ENCODE results near the gene FAM161B.
A peak's percentile ranks its signal among the peaks of the same experiment; 100 is the strongest.
"Not testable (repeated sequence)": the region's sequence is repeated elsewhere in the genome, so short reads cannot be mapped to it uniquely, and the experiment has no call there.

Gene FAM161B, protein sequence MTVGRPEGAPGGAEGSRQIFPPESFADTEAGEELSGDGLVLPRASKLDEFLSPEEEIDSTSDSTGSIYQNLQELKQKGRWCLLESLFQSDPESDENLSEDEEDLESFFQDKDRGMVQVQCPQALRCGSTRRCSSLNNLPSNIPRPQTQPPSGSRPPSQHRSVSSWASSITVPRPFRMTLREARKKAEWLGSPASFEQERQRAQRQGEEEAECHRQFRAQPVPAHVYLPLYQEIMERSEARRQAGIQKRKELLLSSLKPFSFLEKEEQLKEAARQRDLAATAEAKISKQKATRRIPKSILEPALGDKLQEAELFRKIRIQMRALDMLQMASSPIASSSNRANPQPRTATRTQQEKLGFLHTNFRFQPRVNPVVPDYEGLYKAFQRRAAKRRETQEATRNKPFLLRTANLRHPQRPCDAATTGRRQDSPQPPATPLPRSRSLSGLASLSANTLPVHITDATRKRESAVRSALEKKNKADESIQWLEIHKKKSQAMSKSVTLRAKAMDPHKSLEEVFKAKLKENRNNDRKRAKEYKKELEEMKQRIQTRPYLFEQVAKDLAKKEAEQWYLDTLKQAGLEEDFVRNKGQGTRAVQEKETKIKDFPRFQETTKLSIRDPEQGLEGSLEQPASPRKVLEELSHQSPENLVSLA

DNA sequence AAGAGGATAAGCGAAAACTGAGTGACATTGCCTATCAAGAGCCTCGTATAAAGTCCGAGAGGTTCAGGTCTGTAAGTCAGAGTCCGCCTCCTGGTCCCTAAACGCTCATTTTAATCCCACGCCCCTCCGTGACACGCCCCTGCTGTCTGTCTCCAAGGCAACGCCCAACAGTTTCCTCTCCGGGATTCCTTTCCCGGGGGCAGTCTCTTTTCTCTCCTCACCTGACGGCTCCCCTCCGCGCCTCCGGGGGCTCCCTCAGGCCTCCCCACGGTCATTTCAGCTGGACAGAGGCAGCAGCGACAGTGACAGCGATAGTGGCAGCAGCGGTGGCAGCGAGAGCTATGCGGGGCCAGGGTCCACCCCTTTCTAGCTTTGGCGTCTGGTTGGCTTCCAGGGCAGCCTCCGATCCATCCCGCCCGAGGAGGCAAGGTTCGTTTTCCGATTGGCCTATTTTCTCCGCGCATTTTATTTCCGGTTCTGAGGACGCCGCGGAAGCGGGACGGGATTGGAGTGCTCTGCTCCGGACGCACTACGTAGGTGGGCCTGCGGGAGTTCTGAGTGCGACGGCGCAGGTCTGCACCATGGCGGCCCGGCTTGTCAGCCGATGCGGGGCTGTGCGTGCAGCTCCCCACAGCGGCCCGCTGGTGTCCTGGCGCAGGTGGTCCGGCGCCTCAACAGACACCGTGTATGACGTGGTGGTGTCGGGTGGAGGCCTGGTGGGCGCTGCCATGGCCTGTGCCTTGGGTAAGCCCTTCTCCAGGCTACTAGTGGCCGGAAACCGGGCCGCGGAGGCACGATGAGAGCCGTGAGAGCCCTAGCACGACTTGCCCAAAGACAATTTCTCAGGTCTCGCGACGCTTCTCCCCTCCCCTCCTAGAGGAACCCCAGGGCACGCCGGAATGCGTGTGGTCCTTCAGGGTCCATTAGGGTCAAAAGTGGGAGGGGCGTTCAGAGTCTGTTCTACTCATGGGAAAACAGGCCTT, at the start of gene FAM161B, which contains the start of gene COQ6:
Gene FAM161B (minus strand): TSS at position 343 of the 983 bp plus-strand sequence. CDS start 68 bp downstream, at position 275.
Gene COQ6 (plus strand): TSS at position 551 of the 983 bp plus-strand sequence. CDS start 31 bp downstream, at position 582.
- peak; percentile 82 for DNase-seq (ENCODE audit: low read depth)

DNA sequence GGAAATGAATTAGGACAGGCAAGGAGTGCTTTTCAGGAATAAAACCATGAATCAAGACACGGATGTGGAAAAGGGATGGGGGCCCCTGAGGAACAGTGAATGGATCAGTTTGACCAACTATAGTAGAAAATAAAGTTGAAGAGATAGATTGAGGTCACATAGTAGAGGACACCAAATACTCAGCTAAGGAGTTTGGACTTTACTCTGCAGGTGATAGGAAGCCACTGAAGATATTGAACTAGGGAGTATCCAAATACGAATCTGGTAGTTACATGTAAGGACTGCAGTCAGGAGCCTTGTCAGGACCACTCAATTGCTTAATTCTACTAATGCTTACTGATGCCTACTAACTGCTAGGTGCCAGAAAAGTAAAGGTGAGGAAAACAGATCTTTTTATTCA, 48.8 kb upstream of the FAM161B start:
- DNase-seq (ENCODE audit: low read depth), result no peak

DNA sequence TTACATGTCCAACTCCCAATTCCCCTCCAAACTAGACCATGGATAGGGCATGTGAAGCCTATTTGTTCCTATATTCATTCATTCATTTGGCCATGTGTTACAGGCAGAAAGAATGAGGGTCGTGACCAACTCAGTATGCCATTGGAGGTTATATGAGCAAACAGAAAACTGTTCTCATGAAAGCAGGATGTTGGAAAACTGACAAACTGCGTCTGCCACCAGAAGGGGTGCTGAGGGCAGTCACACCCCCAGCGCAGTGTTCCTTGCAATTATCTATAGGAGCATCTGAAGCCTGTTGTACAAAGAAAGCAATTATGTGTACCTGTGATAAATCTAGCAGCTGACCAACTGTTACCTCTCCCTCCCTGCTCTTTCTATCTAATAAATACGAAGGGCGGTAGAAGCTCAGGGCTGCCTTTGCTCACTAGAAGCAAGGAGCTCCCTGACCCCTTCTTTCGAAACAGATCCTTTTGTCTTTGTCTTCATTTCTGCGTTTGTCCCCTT, 48.1 kb upstream of the FAM161B start:
- DNase-seq (ENCODE audit: low read depth), result no peak

- no peak for DNase-seq (ENCODE audit: low read depth)
Observed at GRCh38 chr14:73997108-73997943, 47.4 kb upstream of the FAM161B start.

GRCh38 chr14:73996731-73997107, 46.8 kb upstream of the FAM161B start:
- DNase-seq (ENCODE audit: low read depth), result no peak

- no peak for DNase-seq (ENCODE audit: low read depth)
Observed at GRCh38 chr14:73995977-73996378, 46.1 kb upstream of the FAM161B start.

DNA sequence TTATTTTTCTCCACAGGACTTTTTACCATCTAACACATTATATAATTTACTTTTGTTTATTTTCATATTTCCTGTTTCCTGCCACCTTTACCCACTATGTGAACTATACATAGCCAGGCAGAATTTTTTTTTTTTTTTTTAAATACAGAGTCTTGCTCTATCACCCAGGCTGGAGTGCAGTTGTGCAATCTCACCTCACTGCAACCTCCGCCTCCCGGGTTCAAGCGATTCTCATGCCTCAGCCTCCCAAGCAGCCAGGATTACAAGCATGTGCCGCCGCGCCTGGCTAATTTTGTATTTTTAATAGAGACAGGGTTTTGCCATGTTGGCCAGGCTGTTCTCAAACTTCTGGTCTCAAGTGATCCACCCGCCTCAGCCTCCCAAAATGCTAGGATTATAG, 45.0 kb upstream of the FAM161B start:
- not testable (repeated sequence) for DNase-seq (ENCODE audit: low read depth)

GRCh38 chr14:73991092-73991491, 41.2 kb upstream of the FAM161B start:
- DNase-seq (ENCODE audit: low read depth), result no peak

DNA sequence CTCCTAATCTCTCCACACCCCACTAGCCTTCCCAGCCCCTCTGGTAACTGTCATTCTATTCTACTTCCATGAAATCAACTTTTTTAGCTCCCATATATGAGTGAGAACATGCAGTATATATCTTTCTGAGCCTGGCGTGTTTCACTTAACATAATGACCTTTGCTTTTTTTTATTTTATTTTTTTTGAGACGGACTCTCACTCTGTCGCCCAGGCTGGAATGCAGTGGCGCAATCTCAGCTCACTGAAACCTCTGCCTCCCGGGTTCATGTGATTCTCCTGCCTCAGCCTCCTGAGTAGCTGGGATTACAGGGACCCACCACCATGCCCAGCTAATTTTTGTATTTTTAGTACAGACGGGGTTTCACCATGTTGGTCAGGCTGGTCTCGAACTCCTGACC, 38.8 kb upstream of the FAM161B start:
- not testable (repeated sequence) for DNase-seq (ENCODE audit: low read depth)

DNA sequence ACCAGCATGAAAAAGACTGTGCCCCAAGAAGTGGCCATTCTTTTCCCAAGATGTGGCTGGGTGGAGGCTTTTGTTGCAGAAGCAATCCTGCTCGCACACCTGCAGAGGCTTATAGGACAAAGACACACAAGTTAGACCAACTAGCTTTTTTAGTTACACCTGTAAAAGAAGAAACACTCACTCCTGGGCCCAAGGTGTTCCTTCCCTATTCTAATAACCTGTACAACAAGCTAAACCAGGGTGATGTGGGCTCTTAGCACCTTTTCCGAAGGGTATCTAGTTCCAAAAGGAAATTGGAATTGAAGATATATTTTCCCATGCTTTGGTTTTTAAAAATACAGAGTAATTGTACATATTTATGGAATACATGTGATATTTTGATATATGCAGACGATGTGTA, 38.2 kb upstream of the FAM161B start:
- DNase-seq (ENCODE audit: low read depth), result no peak

GRCh38 chr14:73977896-73978295, 28.0 kb upstream of the FAM161B start:
- DNase-seq (ENCODE audit: low read depth), result no peak

DNA sequence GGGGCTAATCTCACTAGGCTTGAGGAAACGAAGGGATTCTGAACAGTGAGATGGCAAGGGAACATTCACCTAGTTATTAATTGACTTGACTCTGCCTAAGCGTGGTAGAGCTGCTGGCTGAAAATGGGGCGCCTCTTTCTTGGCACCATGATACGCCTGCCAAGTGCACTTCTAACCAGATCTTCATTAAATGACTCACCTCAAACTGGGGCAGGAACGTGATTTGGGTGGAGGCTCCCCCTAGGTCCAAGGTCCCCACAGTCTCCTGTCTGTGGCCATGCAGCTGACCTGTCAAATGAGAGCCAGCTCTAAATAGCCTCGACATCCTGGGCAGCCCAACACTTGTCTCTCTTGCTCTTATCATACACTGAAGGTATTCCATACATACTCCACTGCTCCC, 26.2 kb upstream of the FAM161B start:
- no peak for DNase-seq (ENCODE audit: low read depth)

DNA sequence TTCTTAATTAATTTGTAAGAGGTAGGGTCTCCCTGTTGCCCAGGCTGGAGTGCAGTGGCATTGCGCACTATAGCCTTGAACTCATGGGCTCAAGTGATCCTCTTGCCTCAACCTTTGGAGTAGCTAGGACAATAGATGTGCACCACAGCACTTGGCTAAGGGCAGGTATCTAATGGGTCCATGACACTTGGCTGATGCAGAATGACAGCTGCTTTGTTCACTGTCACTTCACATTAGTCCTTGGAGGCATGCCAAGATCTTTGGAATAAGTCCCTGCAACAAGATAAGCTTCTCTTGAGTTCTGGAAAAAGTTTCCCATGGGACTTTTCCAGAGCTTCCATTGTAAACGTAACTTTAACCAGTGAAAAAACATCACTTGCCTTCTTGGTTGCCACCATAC, 23.6 kb upstream of the FAM161B start:
- DNase-seq (ENCODE audit: low read depth), result no peak

DNA sequence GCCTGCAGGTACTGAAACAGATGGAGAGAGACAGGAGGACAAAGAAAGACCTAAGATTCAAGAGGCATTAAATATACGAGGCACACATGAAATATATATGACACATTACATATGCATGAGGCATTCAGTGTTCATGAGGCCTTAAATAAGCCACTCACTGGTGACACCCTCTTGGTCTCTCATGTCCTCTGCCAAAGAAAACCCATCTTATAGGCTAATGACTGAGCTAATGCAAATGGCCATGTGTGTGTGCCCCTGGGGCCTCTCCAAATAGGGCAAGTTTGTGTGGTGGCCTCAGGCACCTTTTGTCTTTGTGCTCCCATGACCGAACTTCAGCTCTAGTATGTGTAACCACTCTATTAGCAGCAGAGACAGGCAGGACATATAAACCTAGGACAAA, 19.0 kb upstream of the FAM161B start:
- no peak for DNase-seq (ENCODE audit: low read depth)

- no peak for DNase-seq (ENCODE audit: low read depth)
Observed at GRCh38 chr14:73965216-73965615, 15.3 kb upstream of the FAM161B start.

- no peak for DNase-seq (ENCODE audit: low read depth)
Observed at GRCh38 chr14:73961192-73961591, 11.3 kb upstream of the FAM161B start.

GRCh38 chr14:73958591-73958990, 8.7 kb upstream of the FAM161B start:
- DNase-seq (ENCODE audit: low read depth), result no peak

DNA sequence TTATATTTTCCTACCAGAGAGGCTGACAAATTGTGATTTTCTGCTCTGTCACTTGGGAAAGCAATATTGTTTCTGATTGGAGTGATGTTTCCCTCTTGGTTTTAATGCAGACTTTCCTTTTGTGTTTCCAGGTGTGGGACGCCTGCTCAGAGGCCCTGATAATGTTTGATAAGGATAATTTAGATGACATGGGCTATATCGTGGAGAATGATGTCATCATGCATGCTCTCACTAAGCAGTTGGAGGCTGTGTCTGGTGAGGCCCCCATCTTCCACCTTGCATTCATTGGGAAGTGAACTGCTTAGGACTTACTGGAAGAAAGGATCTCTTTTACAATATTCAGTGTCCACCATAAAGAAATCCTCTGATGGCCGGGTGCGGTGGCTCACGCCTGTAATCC, 5.8 kb upstream of the FAM161B start:
- no peak for DNase-seq (ENCODE audit: low read depth)

GRCh38 chr14:73953731-73954130, 3.8 kb upstream of the FAM161B start:
- no peak for DNase-seq (ENCODE audit: low read depth)

DNA sequence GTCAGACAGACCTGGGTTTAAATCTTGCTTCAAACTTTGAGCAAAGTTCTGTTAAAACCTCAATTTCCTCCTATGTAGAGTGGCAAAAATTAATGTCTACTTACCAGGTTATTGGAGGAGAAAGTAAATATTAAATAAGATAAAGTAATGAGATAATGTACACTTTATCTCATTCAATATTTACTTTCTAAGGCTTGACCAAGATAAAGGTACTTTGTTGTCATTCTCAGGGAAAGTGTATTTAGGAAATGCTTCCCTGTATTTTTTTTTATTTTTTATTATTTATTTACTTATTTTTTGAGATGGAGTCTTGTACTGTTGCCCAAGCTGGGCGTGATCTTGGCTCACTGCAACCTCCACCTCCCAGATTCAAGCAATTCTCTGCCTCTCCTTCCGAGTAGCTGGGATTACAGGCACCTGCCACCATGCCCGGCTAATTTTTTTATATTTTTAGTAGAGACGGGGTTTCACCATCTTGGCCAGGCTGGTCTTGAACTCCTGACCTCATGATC, 4.7 kb downstream of the FAM161B start:
- DNase-seq (ENCODE audit: low read depth), result no peak

Data from activated T-cell treated with anti-CD3 and anti-CD28 coated beads for 1 hour (primary cell).